ENCODE data around the gene SLC6A8.
"Not testable (repeated sequence)": the region's sequence is repeated elsewhere in the genome, so short reads cannot be mapped to it uniquely, and the experiment has no call there.

Gene SLC6A8

GRCh38 chrX:153733651-153734240 lies 46.0 kb downstream of the SLC6A8 start:
- DNase-seq, result no peak

DNA sequence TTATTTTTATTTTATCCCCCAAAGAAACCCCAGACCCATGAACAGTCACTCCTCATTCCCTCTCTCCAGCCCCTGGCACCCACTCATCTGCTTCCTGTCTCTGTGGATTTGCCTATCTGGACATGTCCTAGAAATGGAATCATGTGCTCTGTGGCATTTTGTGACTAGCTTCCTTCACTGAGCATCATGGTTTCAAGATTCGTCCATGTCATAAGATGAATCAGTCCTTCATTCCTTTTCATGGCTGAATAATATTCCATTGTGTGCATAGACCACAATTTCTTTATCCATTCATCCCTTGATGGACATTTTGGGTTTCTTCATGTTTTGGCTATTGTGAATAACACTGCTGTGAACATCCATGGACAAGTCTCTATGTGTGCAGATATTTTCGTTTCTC lies 47.1 kb downstream of the SLC6A8 start:
- no peak for DNase-seq

- no peak for DNase-seq
Observed at GRCh38 chrX:153735274-153735673, 47.5 kb downstream of the SLC6A8 start.

GRCh38 chrX:153736071-153736820 lies 48.5 kb downstream of the SLC6A8 start:
- DNase-seq, result no peak

DNA sequence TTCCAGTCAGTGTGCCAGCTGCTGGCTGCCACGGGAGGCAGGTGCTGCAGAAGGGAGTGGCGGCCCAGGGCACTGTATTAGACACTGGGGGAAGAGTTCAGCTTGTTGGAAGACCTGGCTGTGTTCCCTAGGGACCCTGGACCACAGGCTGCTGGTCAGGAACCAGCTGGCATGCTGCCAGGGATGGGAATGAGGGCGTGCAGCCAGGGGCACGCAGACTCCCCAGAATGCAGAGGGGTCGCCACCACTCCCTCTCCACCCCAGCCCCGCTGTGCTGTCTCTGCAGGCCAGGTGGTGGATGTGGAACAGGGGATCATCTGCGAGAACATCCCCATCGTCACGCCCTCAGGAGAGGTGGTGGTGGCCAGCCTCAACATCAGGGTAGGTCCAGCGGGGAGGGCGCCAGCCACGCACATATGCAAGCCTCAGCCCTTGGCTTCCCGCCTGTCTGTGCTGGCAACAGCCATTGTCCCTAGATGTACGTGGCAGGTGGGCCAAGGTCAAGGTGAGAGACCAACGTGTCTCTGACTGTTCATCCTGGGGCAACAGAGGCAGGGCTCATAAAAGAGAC lies 49.2 kb downstream of the SLC6A8 start:
- no peak for DNase-seq

DNA sequence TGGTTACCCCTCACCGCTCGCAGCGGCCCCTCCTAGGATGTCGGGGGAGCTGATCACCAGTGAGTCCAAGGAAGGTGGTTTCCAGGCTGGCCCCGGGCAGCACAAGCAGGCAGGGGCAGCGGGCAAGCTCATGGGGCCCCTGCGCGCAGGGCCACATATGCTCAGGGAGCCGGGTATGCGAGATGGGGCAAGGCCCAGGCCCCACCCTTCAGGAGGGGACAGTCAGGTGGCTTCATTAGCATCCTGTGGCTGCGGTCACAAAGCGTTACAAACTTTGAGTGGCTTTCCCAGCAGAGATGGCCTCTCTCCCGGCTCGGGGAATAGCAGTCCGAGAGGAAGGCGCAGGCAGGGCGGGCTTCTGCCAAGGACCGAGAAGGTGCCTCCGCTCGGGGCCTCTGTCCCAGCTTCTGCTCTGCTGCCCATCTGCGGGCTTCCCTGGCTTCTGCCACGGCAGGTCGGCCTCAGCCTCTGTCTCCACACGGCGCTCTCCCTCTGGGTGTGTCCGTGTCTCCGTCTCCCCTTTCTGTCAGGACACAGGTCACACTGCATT lies 50.4 kb downstream of the SLC6A8 start:
- no peak for DNase-seq

GRCh38 chrX:153739754-153740486 lies 52.2 kb downstream of the SLC6A8 start:
- DNase-seq, result no peak

DNA sequence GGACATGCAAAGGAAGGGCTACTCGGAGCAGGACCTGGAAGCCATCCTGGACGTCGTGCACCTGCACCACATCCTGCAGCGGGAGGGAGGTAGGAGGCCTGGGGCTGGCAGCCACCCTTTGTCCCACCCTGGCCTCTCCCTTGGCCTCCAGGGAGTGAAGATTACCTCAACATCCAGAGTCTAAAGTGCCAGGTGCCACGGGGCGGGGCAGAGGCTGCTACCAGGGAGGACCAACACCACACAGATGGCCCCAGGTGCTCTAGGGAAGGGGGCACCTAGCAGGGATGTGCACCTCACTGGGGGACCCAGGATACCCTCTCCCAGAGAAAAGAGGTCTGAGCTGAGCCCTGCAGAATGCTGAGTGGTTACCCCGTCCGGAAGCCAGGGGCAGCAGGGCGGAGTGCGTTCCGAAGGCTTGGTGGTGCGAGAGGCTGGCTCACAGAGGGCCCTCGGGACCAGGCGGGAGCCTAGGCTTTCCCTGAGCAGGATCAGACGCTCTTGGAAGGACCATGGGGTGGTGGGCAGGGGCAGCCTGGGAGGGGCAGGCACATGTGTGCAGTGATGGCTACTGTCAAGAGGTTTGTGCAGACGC lies 53.0 kb downstream of the SLC6A8 start:
- DNase-seq, result no peak

- no peak for DNase-seq
Observed at GRCh38 chrX:153741446-153741845, 53.7 kb downstream of the SLC6A8 start.

- not testable (repeated sequence) for DNase-seq
Observed at GRCh38 chrX:153742111-153742510, 54.4 kb downstream of the SLC6A8 start.

- DNase-seq, result not testable (repeated sequence)
Observed at GRCh38 chrX:153742796-153743467, 55.2 kb downstream of the SLC6A8 start.

DNA sequence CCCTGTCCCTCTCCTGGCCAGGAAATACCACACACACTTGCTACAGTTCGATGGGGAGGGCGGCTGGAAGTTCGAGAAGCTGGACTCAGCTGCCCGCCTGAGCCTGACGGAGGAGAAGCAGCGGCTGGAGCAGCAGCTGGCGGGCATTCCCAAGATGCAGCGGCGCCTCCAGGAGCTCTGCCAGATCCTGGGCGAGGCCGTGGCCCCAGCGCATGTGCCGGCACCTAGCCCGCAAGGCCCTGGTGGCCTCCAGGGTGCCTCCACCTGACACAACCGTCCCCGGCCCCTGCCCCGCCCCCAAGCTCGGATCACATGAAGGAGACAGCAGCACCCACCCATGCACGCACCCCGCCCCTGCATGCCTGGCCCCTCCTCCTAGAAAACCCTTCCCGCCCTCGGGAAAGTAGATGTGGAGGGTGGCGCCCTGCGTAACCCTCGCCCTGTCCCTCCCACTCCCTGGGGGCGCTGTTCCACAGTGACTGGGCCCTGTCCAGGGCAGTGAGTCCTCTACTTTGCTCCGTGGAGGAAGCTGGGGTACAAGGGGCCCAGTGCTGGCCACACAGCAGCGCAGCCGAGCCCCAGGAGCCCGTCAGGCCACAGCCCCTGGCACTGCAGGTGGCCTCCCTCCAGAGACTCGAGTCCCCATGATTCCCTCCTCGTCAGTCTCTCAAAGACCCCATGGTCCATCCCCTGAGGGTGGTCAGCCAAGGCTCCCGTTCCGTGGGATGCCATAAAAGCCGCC lies 55.9 kb downstream of the SLC6A8 start:
- not testable (repeated sequence) for DNase-seq

DNA sequence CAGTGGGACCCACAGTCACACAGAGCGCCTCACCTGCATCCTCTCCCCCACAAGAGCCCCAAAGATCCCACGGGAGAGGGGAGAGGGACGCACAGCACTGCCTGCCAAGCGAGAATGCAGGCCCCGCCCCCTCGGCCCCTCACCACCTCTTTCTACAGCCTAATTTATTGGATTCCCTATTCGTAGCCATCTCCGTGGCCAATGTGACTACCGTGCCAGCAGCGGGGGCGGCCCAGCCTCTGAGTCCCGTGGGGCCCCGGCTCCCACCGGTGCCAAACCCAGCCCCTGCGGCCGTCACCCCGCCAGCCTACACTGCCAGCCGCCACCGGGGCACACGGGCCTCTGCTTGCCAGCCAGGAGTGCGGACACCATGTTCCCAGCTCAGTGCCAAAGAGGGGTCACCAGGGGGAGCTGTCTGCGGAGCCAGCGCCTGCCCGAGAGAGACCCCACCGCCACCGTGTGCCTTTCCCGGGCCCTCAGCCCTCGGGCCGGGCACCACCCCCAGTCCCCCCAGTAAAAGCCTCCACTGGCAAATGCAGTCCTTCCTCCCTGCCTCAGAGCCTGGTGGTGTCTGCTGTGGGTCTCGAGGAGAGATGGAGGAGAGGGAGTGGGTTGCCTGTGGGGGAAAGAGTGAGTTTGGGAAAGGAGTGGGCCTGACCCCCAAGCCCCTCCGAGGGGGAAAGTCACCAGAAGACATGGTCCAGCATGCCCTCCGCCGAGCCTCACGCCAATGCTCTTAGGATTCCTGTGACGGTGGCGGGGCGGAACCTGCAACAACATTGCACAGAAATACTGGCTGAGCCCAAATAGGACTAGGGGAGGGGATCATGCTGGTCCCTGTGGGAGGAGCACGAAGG lies 56.7 kb downstream of the SLC6A8 start:
- no peak for DNase-seq

- DNase-seq, result not testable (repeated sequence)
Observed at GRCh38 chrX:153745067-153745433, 57.3 kb downstream of the SLC6A8 start.
